ENCODE results near the gene ZNF598.

- no peak for TF ChIP-seq CTCF (IDR thresholded peaks at IDR 0.05; ENCODE audit: insufficient read depth, low read depth, low read length)
- no peak for TF ChIP-seq EZH2 (IDR thresholded peaks at IDR 0.05; ENCODE audit: insufficient read depth, low read length)
Observed at GRCh38 chr16:1976216-1976520, 33.5 kb downstream of the ZNF598 start.

Data from astrocyte (in vitro differentiated cells and primary cell).